K562 (cell line): Measurements from ENCODE around the gene DUSP3. TPM values are rescaled to one million over a fixed set of nuclear protein-coding genes. Genes with fewer than 3 reads are reported as not detected.
A peak's percentile ranks its signal among the peaks of the same experiment; 100 is the strongest.

Experiments used
- CBFA2T3 ChIP-seq: fragments of 450-650 bp; IDR thresholded peaks from 2 replicates; pipeline ENCODE4 v1.6.1; 2017
- CTCF ChIP-seq, 3 experiments: IDR thresholded peaks in 2 of 3; conservative IDR thresholded peaks in 1 of 3; 2 replicates each; pipeline ENCODE4 v1.5.1; 2011 to 2012; ENCODE audit warnings: low read length in 3 of 3, mild to moderate bottlenecking in 3 of 3, control low read depth in 2 of 3, improper control_type of control experiment in 1 of 3, inconsistent platforms in 1 of 3, low read depth in 1 of 3, mixed read lengths in 1 of 3, moderate library complexity in 1 of 3; ENCODE audit not compliant: insufficient read depth in 2 of 3
- DIDO1 ChIP-seq: fragments of 450-650 bp; IDR thresholded peaks from 2 replicates; pipeline ENCODE4 v1.6.1; 2016; ENCODE audit warnings: low read depth, missing biosample characterization, missing genetic modification characterization
- E2F6 ChIP-seq, 2 experiments: IDR thresholded peaks; 2 replicates each; pipeline ENCODE4 v1.6.1; 2011; ENCODE audit warnings: borderline replicate concordance in 1 of 2, control low read depth in 1 of 2, low read depth in 1 of 2, low read length in 1 of 2, mild to moderate bottlenecking in 1 of 2, mixed read lengths in 1 of 2, moderate library complexity in 1 of 2; ENCODE audit not compliant: insufficient read depth in 1 of 2, insufficient read length in 1 of 2, poor library complexity in 1 of 2, severe bottlenecking in 1 of 2; ENCODE audit errors: extremely low read depth in 1 of 2
- ETV6 ChIP-seq, 3 experiments: fragments of 150-350 bp in 1 of 3; sonication (generic) in 1 of 3; formaldehyde crosslinking in 1 of 3; IDR thresholded peaks; 2 replicates each; pipeline versions ENCODE4 v1.6.1 to v1.8.0; 2014 to 2022; ENCODE audit warnings: borderline replicate concordance in 2 of 3, low read depth in 2 of 3, antibody characterized with exemption in 1 of 3, low read length in 1 of 3, mild to moderate bottlenecking in 1 of 3, missing genetic modification reagents in 1 of 3
- HNRNPK ChIP-seq: fragments of 200-400 bp; formaldehyde crosslinking; IDR thresholded peaks from one replicate; pipeline ENCODE4 v1.6.1; 2018; ENCODE audit warnings: mild to moderate bottlenecking, low read depth, low read length; ENCODE audit not compliant: poor library complexity, severe bottlenecking
- MTA2 ChIP-seq: fragments of 450-650 bp; IDR thresholded peaks from 2 replicates; pipeline ENCODE4 v1.6.1; 2016; ENCODE audit warnings: low read depth
- NRF1 ChIP-seq, 2 experiments: fragments of 450-650 bp; IDR thresholded peaks in 1 of 2; conservative IDR thresholded peaks in 1 of 2; 2 replicates each; pipeline ENCODE4 v1.6.1; 2014; ENCODE audit warnings: mild to moderate bottlenecking in 2 of 2
- RFX1 ChIP-seq: fragments of 450-650 bp; IDR thresholded peaks from 2 replicates; pipeline ENCODE4 v1.6.1; 2016; ENCODE audit warnings: mild to moderate bottlenecking, moderate library complexity
- SIX5 ChIP-seq, 2 experiments: IDR thresholded peaks; 2 replicates each; pipeline ENCODE4 v1.6.1; 2011; ENCODE audit warnings: low read length in 2 of 2, borderline replicate concordance in 1 of 2, low read depth in 1 of 2, mild to moderate bottlenecking in 1 of 2, moderate library complexity in 1 of 2; ENCODE audit not compliant: insufficient read depth in 1 of 2
- SMAD1 ChIP-seq: fragments of 150-350 bp; IDR thresholded peaks from 2 replicates; pipeline ENCODE4 v1.6.1; 2014; ENCODE audit warnings: low read length, low read depth; ENCODE audit not compliant: partially characterized antibody
- SOX6 ChIP-seq: fragments of 450-650 bp; IDR thresholded peaks from 2 replicates; pipeline ENCODE4 v1.6.1; 2014; ENCODE audit warnings: mild to moderate bottlenecking
- TRIM24 ChIP-seq, 2 experiments: fragments of 450-650 bp; IDR thresholded peaks; 2 replicates each; pipeline ENCODE4 v1.6.1; 2016
- ZBTB34 ChIP-seq: fragments of 250-450 bp; sonication (Bioruptor Pico); IDR thresholded peaks from 2 replicates; pipeline ENCODE4 v1.8.0; 2021; ENCODE audit warnings: mild to moderate bottlenecking, moderate library complexity
- ZNF146 ChIP-seq: IDR thresholded peaks from one replicate; pipeline ENCODE4 v1.6.1; 2018; ENCODE audit warnings: missing compliant biosample characterization; ENCODE audit not compliant: unreplicated experiment
- ZNF609 ChIP-seq: sonication (generic); formaldehyde crosslinking; IDR thresholded peaks from 2 replicates; pipeline ENCODE4 v1.8.1; 2023; ENCODE audit warnings: missing genetic modification reagents, mild to moderate bottlenecking, borderline replicate concordance
- ZNF644 ChIP-seq: fragments of 200-800 bp; sonication (Bioruptor generic); IDR thresholded peaks from 2 replicates; pipeline ENCODE4 v1.6.1; 2016; ENCODE audit warnings: low read depth, missing genetic modification characterization, missing compliant biosample characterization
- ZNF76 ChIP-seq: fragments of 250-450 bp; sonication (Bioruptor Pico); IDR thresholded peaks from 2 replicates; pipeline ENCODE4 v1.4.0; 2020; ENCODE audit warnings: mild to moderate bottlenecking, moderate library complexity, borderline replicate concordance
- polyA plus RNA-seq, 8 experiments: library from polyadenylated mRNA; depleted of rRNA in 4 of 8; stranded (reverse) in 5 of 8; unstranded in 3 of 8; fragments of >200 nt; fragmentation: Nextera tagmentation in 2 of 8; fragmentation: Illumina TruSeq in 1 of 8; extraction: Ambion mirVana in 2 of 8; extraction: Trizol in 1 of 8; gene quantifications; 2 replicates each; pipeline versions ENCODE4 v1.2.1 to v1.2.3, GENCODE V29; 2011 to 2014; ENCODE audit warnings: inconsistent platforms in 1 of 8, missing spikeins in 1 of 8
- total RNA-seq, 7 experiments: library from RNA; depleted of rRNA in 6 of 7; stranded (reverse); fragments of >200 nt in 6 of 7; fragmentation: Illumina TruSeq in 2 of 7; extraction: Trizol in 2 of 7; gene quantifications; 2 replicates each; pipeline versions ENCODE4 v1.2.1 to v1.2.3, GENCODE V29; 2011 to 2021; ENCODE audit warnings: low replicate concordance in 1 of 7

The DUSP3 gene
- total and polyA plus RNA-seq, 9 of the 15 experiments (the other 6 are each of a cell fraction or from before 2014, with no cell fraction given) = 4.1 to 19.8 (median 12.3) TPM

GRCh38 chr17:43791589-43791988 lies 12.8 kb upstream of the DUSP3 start (continued):
- TF ChIP-seq ZNF644 (no peak), CTCF (IDR thresholded peaks at IDR 0.05 in 2 of 3, conservative IDR thresholded peaks at IDR 0.05 in 1 of 3; ENCODE audit: insufficient read depth in 2 of 3, low read depth in 1 of 3, low read length in 3 of 3) (no peak), MTA2 (no peak), CBFA2T3 (no peak), ZNF146 (CRISPR knock-in tag) (no peak), RFX1 (no peak), SMAD1 (no peak), E2F6 (IDR thresholded peaks at IDR 0.05; ENCODE audit: borderline replicate concordance in 1 of 2, extremely low read depth in 1 of 2, insufficient read depth in 1 of 2, insufficient read length in 1 of 2, low read depth in 1 of 2, low read length in 1 of 2, poor library complexity in 1 of 2, severe bottlenecking in 1 of 2) (no peak), NRF1 (conservative IDR thresholded peaks at IDR 0.05 in 1 of 2, IDR thresholded peaks at IDR 0.05 in 1 of 2) (0 out of 4 replicates have a peak, but pooled peaks have one; percentile 9 to 31), TRIM24 (IDR thresholded peaks at IDR 0.05) (no peak), ZBTB34 (CRISPR knock-in tag) (no peak), SIX5 (IDR thresholded peaks at IDR 0.05; ENCODE audit: borderline replicate concordance in 1 of 2, insufficient read depth in 1 of 2, low read depth in 1 of 2, low read length in 2 of 2) (no peak), ZNF76 (CRISPR knock-in tag) (no peak), SOX6 (peak; percentile 64; the same call in 1 of the 2 replicates), HNRNPK (no peak), ZNF609 (CRISPR knock-in tag) (no peak), ETV6 (IDR thresholded peaks at IDR 0.05; ENCODE audit: borderline replicate concordance in 1 of 2, low read depth in 2 of 2, low read length in 1 of 2) (no peak), ETV6 (CRISPR knock-in tag; IDR thresholded peaks at IDR 0.05; ENCODE audit: borderline replicate concordance) (no peak), DIDO1 (tag) (no peak)
